ENCODE measurements around the gene MAD1L1.

The MAD1L1 gene

GRCh38 chr7:2114052-2114451, 118.7 kb downstream of the MAD1L1 start:
- no peak for DNase-seq

GRCh38 chr7:2112261-2113198, 120.2 kb downstream of the MAD1L1 start:
- DNase-seq: no peak

- DNase-seq: no peak
Measured at GRCh38 chr7:2111568-2111967, 121.2 kb downstream of the MAD1L1 start.

- no peak for DNase-seq
Measured at GRCh38 chr7:2110610-2111396, 121.9 kb downstream of the MAD1L1 start.

GRCh38 chr7:2109936-2110609, 122.7 kb downstream of the MAD1L1 start:
- DNase-seq: peak in 1 of 14 donors; percentile 10

GRCh38 chr7:2109251-2109872, 123.4 kb downstream of the MAD1L1 start:
- peak in 1 of 14 donors; percentile 16 for DNase-seq

GRCh38 chr7:2108501-2109250, 124.1 kb downstream of the MAD1L1 start:
- peak in 9 of 14 donors; percentile 31 to 74 (median 52) for DNase-seq

- DNase-seq: peak in 1 of 14 donors; percentile 27
Measured at GRCh38 chr7:2108071-2108455, 124.7 kb downstream of the MAD1L1 start.

- DNase-seq: peak in 8 of 14 donors; percentile 14 to 69 (median 46)
Measured at GRCh38 chr7:2107386-2108070, 125.2 kb downstream of the MAD1L1 start.

- DNase-seq: peak in 6 of 14 donors; percentile 20 to 69 (median 54)
Measured at GRCh38 chr7:2106924-2107323, 125.8 kb downstream of the MAD1L1 start.

GRCh38 chr7:2106440-2106839, 126.3 kb downstream of the MAD1L1 start:
- peak in 5 of 14 donors; percentile 38 to 61 (median 60) for DNase-seq

- DNase-seq: peak in 4 of 14 donors; percentile 16 to 59 (median 50)
Measured at GRCh38 chr7:2105917-2106316, 126.8 kb downstream of the MAD1L1 start.

GRCh38 chr7:2105280-2105679, 127.5 kb downstream of the MAD1L1 start:
- DNase-seq: no peak

- no peak for DNase-seq
Measured at GRCh38 chr7:2104716-2105115, 128.0 kb downstream of the MAD1L1 start.

GRCh38 chr7:2104107-2104710, 128.5 kb downstream of the MAD1L1 start:
- DNase-seq: peak in 12 of 14 donors; percentile 34 to 77 (median 60)

GRCh38 chr7:2103071-2103898, 129.5 kb downstream of the MAD1L1 start:
- no peak for DNase-seq

- DNase-seq: no peak
Measured at GRCh38 chr7:2102375-2102723, 130.4 kb downstream of the MAD1L1 start.

GRCh38 chr7:2101630-2102374, 130.9 kb downstream of the MAD1L1 start:
- no peak for DNase-seq

All from C1 segment of cervical spinal cord (tissue), 14 donors.